GM04503 (cell line): Measurements from ENCODE around the gene HSPG2.

Experiments
- DNase-seq: peaks from one replicate; pipeline ENCODE4 v3.0.0-alpha.2; 2012; ENCODE audit warnings: low read depth

HSPG2 gene

GRCh38 chr1:21879928-21880618 lies 57.0 kb downstream of the HSPG2 start:
- DNase-seq: no peak

GRCh38 chr1:21878840-21879478 lies 58.2 kb downstream of the HSPG2 start:
- DNase-seq: no peak

GRCh38 chr1:21878009-21878773 lies 58.9 kb downstream of the HSPG2 start:
- DNase-seq: no peak

- no peak for DNase-seq
Measured at GRCh38 chr1:21876267-21876666, 60.8 kb downstream of the HSPG2 start.

GRCh38 chr1:21875621-21876063 lies 61.5 kb downstream of the HSPG2 start:
- no peak for DNase-seq

- DNase-seq: no peak
Measured at GRCh38 chr1:21874778-21875547, 62.1 kb downstream of the HSPG2 start.

GRCh38 chr1:21874328-21874727 lies 62.8 kb downstream of the HSPG2 start:
- no peak for DNase-seq

GRCh38 chr1:21873761-21874160 lies 63.3 kb downstream of the HSPG2 start:
- no peak for DNase-seq

GRCh38 chr1:21873174-21873573 lies 63.9 kb downstream of the HSPG2 start:
- no peak for DNase-seq

GRCh38 chr1:21872445-21873079 lies 64.5 kb downstream of the HSPG2 start:
- DNase-seq: no peak

- DNase-seq: no peak
Measured at GRCh38 chr1:21871943-21872342, 65.2 kb downstream of the HSPG2 start.

- no peak for DNase-seq
Measured at GRCh38 chr1:21870611-21871010, 66.5 kb downstream of the HSPG2 start.

- DNase-seq: peak; percentile 74
Measured at GRCh38 chr1:21869620-21870121, 67.4 kb downstream of the HSPG2 start.

- DNase-seq: no peak
Measured at GRCh38 chr1:21868941-21869454, 68.1 kb downstream of the HSPG2 start.

GRCh38 chr1:21868482-21868881 lies 68.6 kb downstream of the HSPG2 start:
- DNase-seq: no peak

- no peak for DNase-seq
Measured at GRCh38 chr1:21867451-21867996, 69.6 kb downstream of the HSPG2 start.

GRCh38 chr1:21866707-21867043 lies 70.4 kb downstream of the HSPG2 start:
- no peak for DNase-seq

- no peak for DNase-seq
Measured at GRCh38 chr1:21865943-21866706, 71.0 kb downstream of the HSPG2 start.

- DNase-seq: no peak
Measured at GRCh38 chr1:21865609-21865942, 71.5 kb downstream of the HSPG2 start.

- DNase-seq: no peak
Measured at GRCh38 chr1:21864730-21865129, 72.4 kb downstream of the HSPG2 start.

GRCh38 chr1:21863981-21864380 lies 73.1 kb downstream of the HSPG2 start:
- DNase-seq: no peak
